Activated B cell treated with CpG ODN at 0.5 μM for 24 hours (primary cell): ENCODE measurements around the gene ADGRB3. TPM values are rescaled to one million over a fixed set of nuclear protein-coding genes. Genes with fewer than 3 reads are reported as not detected.

Experiments used
- ATAC-seq: fragments of 200-7000 bp; cut with Tn5 transposase; one replicate; pipeline ENCODE4 v1.10.0; 2021; ENCODE audit warnings: low read depth, mild to moderate bottlenecking, moderate library complexity
- CTCF ChIA-PET: fragments of 350-600 bp; sonication (Branson Sonifier 250); formaldehyde crosslinking; loops from one replicate; lab custom pipeline; 2021; ENCODE audit warnings: antibody characterized with exemption; lab: Charles Lee
- POLR2A ChIA-PET: fragments of 350-600 bp; sonication (Branson Sonifier 250); formaldehyde crosslinking; loops from one replicate; lab custom pipeline; 2021; ENCODE audit warnings: antibody characterized with exemption; lab: Charles Lee
- DNase-seq: peaks from one replicate; pipeline ENCODE4 v3.0.0; 2022
- H3K27ac Mint-ChIP-seq: one replicate; pipeline ENCODE4 v1.8.0; 2020; ENCODE audit warnings: mixed read lengths
- H3K27me3 Mint-ChIP-seq: one replicate; pipeline ENCODE4 v1.8.0; 2021; ENCODE audit warnings: mixed read lengths
- H3K36me3 Mint-ChIP-seq: one replicate; pipeline ENCODE4 v1.8.0; 2021; ENCODE audit warnings: low read depth, mixed read lengths
- H3K4me1 Mint-ChIP-seq: one replicate; pipeline ENCODE4 v1.8.0; 2021; ENCODE audit warnings: mixed read lengths
- H3K4me3 Mint-ChIP-seq: one replicate; pipeline ENCODE4 v1.8.0; 2020; ENCODE audit warnings: mild to moderate bottlenecking, mixed read lengths
- H3K9me3 Mint-ChIP-seq: one replicate; pipeline ENCODE4 v1.8.0; 2020; ENCODE audit warnings: mixed read lengths
- CTCF ChIP-seq: fragments of 200-600 bp; IDR thresholded peaks from one replicate; pipeline ENCODE4 v1.8.0; 2022; ENCODE audit warnings: antibody characterized with exemption, mild to moderate bottlenecking
- intact Hi-C: fragments of 100-400 bp; cut with micrococcal nuclease; formaldehyde crosslinking; loops from one replicate; pipeline ENCODE4 v1.15.1; 2024
- total RNA-seq: library from RNA; stranded (reverse); gene quantifications from 2 replicates; pipeline ENCODE4 v1.2.3, GENCODE V29; 2022

ADGRB3 gene
- total RNA-seq, 1 donor from 2014 or later, result not detected

- DNase-seq (no peak), ATAC-seq (no peak)
- no peaks in the 10 kb centered on the region for H3K36me3 Mint-ChIP-seq
- H3K9me3 Mint-ChIP-seq, result no peaks in the 10 kb centered on the region
- intact Hi-C loops, result no loop called here
- TF ChIP-seq CTCF, result no peak
- no peak overlapping the region for H3K4me3 Mint-ChIP-seq
- no peaks in the 10 kb centered on the region for H3K4me1 Mint-ChIP-seq
- no peaks in the 10 kb centered on the region for H3K27me3 Mint-ChIP-seq
- ChIA-PET POLR2A (no interaction called here), CTCF (no interaction called here)
- H3K27ac Mint-ChIP-seq, result no peak overlapping the region
These were observed 409.5 kb downstream of the ADGRB3 start for GRCh38 chr6:69044534-69044933.

- ChIA-PET CTCF (no interaction called here), POLR2A (no interaction called here)
- Mint-ChIP-seq H3K27ac (no peak overlapping the region), H3K4me3 (no peak overlapping the region), H3K27me3 (no peaks in the 10 kb centered on the region), H3K36me3 (no peaks in the 10 kb centered on the region), H3K4me1 (no peaks in the 10 kb centered on the region), H3K9me3 (no peaks in the 10 kb centered on the region)
- TF ChIP-seq CTCF, result no peak
- no peak for DNase-seq
- intact Hi-C loops, result no loop called here
- no peak for ATAC-seq
These were observed 424.3 kb downstream of the ADGRB3 start for GRCh38 chr6:69059413-69059812.

GRCh38 chr6:69061066-69061465 lies 426.0 kb downstream of the ADGRB3 start:
- DNase-seq (no peak), ATAC-seq (no peak)
- CTCF ChIA-PET, result interaction anchor here (1.0 kb wide), 1 partner anchor 1047 kb away, joined by 3 read pairs; no protein-coding TSS in a partner anchor
- no peak for TF ChIP-seq CTCF
- H3K9me3 Mint-ChIP-seq, result no peaks in the 10 kb centered on the region
- no peak overlapping the region for H3K27ac Mint-ChIP-seq
- intact Hi-C loops, result no loop called here
- H3K4me1 Mint-ChIP-seq, result no peaks in the 10 kb centered on the region
- H3K4me3 Mint-ChIP-seq, result no peak overlapping the region
- H3K36me3 Mint-ChIP-seq, result no peaks in the 10 kb centered on the region
- POLR2A ChIA-PET, result no interaction called here
- no peaks in the 10 kb centered on the region for H3K27me3 Mint-ChIP-seq

GRCh38 chr6:69063401-69063800 lies 428.3 kb downstream of the ADGRB3 start:
- Mint-ChIP-seq H3K27me3 (no peaks in the 10 kb centered on the region), H3K4me1 (no peaks in the 10 kb centered on the region), H3K36me3 (no peaks in the 10 kb centered on the region), H3K27ac (no peak overlapping the region), H3K9me3 (no peaks in the 10 kb centered on the region), H3K4me3 (no peak overlapping the region)
- POLR2A ChIA-PET, result no interaction called here
- no peak for DNase-seq
- TF ChIP-seq CTCF, result no peak
- CTCF ChIA-PET, result no interaction called here
- ATAC-seq, result no peak
- intact Hi-C loops, result no loop called here

DNA sequence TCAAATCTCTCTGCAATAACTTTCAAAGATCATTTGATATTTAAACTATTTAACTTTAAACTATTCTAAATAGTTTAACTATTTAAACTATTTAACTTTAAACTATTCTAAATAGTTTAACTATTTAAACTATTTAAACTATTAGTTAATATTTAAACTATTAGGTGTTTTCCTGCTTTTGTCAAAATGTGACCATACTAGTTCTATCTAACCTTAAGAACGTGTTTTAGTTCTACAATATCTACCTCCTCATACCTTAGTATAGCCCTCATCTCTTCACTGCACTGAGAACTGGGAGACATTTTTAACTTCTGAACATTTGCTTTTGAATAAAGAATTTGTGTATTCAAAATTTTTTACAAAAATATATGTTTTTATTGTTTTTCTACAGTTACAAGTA lies 429.1 kb downstream of the ADGRB3 start:
- POLR2A ChIA-PET, result no interaction called here
- H3K27me3 Mint-ChIP-seq, result no peaks in the 10 kb centered on the region

More for the DNA sequence above, 429.1 kb downstream of the ADGRB3 start:
- no peaks in the 10 kb centered on the region for H3K4me1 Mint-ChIP-seq
- no peaks in the 10 kb centered on the region for H3K36me3 Mint-ChIP-seq
- H3K4me3 Mint-ChIP-seq, result no peak overlapping the region
- TF ChIP-seq CTCF, result no peak
- ATAC-seq (no peak), DNase-seq (no peak)
- no peak overlapping the region for H3K27ac Mint-ChIP-seq
- intact Hi-C loops, result no loop called here
- CTCF ChIA-PET, result no interaction called here
- H3K9me3 Mint-ChIP-seq, result no peaks in the 10 kb centered on the region
